ENCODE data around the gene CDH11.
A peak's percentile ranks its signal among the peaks of the same experiment; 100 is the strongest.

Gene CDH11

GRCh38 chr16:65021852-65022595 is 99.8 kb downstream of the CDH11 start:
- DNase-seq: no peak

GRCh38 chr16:65016754-65017153 is 105.1 kb downstream of the CDH11 start:
- no peak for DNase-seq

DNA sequence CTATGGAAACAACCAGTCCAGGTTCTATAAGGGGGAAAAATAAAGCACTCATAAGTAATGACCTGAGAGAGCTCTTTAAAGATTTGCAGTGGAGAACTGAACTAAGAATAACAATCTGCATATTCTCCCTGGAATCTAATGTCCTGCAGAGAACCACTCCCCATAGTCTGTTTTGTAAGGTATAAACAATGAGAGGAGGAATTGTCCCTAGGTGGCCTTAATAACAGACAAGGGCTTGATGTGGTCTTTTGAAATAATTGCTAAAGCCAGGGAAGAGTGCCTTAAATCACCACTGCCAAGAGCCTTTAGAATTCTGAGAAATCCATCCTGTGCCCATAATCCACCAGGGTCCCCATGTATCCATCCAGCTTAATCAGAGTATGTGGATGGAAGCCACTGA is 106.3 kb downstream of the CDH11 start:
- no peak for DNase-seq

- DNase-seq: no peak
Observed at GRCh38 chr16:65012357-65012756, 109.5 kb downstream of the CDH11 start.

GRCh38 chr16:65010125-65010524 is 111.7 kb downstream of the CDH11 start:
- DNase-seq: no peak

- DNase-seq: no peak
Observed at GRCh38 chr16:65005696-65006095, 116.2 kb downstream of the CDH11 start.

GRCh38 chr16:65004570-65004969 is 117.3 kb downstream of the CDH11 start:
- no peak for DNase-seq

GRCh38 chr16:65003621-65004020 is 118.2 kb downstream of the CDH11 start:
- no peak for DNase-seq

DNA sequence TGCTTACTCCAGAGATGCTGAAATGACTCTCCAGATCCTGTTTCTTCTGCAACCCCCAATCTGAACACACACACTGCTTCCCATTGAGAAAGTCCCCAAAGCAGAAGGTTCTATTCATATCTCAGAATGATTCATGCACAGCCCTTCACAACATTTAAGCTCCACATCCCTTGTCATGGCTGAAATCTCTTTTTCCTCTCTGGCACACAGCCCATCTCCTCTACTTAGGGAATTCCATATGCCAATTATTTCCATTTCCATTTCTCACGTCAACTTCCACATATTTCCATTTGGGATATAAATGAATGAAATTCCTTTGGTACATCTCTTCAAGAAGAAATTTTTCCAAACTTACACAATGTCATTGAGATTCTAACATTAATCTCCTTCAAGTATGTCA is 119.6 kb downstream of the CDH11 start:
- no peak for DNase-seq

GRCh38 chr16:65000654-65001053 is 121.2 kb downstream of the CDH11 start:
- no peak for DNase-seq

GRCh38 chr16:64997751-64998150 is 124.1 kb downstream of the CDH11 start:
- no peak for DNase-seq

DNA sequence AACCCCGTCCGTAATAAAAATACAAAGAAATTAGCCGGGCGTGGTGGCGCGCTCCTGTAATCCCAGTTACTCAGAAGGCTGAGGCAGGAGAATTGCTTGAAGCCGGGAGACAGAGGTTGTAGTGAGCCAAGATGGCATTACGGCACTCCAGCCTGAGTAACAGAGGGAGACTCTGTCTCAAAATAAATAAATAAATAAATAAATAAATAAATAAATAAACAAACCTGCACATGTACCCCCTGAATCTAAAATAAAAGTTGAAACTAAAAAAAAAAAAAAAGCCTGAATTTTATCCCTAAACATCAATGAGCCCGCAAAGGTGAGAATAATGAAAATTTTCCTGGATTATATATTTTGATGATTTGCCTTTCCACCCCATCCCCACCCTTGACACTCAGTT is 124.7 kb downstream of the CDH11 start:
- no peak for DNase-seq

DNA sequence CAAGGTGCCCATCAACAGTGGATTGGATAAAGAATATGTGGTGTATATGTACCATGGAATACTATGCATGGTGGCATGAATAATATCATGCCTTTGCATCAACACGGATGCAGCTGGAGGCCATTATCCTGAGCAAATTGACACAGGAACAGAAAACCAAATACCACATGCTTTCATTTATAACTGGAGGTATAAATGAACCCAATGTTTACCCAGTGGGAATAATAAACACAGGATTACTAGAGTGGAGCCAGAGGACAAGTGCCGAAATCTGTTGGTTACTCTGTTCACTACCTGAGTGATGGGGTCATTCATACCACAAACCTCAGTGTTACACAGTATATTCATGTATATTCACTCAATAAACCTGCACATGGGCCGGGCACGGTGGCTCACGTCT is 125.2 kb downstream of the CDH11 start:
- DNase-seq: no peak

GRCh38 chr16:64993464-64993863 is 128.4 kb downstream of the CDH11 start:
- DNase-seq: no peak

GRCh38 chr16:64991001-64991400 is 130.9 kb downstream of the CDH11 start:
- DNase-seq: no peak

- no peak for DNase-seq
Observed at GRCh38 chr16:64990101-64990500, 131.8 kb downstream of the CDH11 start.

DNA sequence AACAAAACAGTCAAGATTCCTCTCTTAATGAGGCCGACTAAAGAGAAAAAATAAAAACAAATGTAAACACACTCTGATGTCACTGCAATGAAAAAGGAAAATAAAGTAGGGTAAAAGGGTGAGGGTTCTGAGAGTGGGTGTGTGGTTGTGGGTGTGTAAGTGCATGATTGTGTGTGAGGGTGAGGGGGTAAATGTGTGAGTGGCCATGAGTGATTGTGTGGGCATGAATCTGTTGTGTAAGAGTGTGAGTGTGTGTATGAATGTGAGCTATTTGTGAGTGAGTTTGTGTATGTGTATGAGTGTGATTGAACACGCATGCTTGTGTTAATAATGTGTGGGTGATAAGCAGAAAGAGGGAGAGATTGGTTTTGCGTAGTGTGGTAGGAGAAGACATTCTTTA is 132.8 kb downstream of the CDH11 start:
- no peak for DNase-seq

GRCh38 chr16:64983963-64984362 is 137.9 kb downstream of the CDH11 start:
- peak; percentile 61 for DNase-seq

GRCh38 chr16:64983231-64983630 is 138.6 kb downstream of the CDH11 start:
- no peak for DNase-seq

- no peak for DNase-seq
Observed at GRCh38 chr16:64982581-64982980, 139.3 kb downstream of the CDH11 start.

DNA sequence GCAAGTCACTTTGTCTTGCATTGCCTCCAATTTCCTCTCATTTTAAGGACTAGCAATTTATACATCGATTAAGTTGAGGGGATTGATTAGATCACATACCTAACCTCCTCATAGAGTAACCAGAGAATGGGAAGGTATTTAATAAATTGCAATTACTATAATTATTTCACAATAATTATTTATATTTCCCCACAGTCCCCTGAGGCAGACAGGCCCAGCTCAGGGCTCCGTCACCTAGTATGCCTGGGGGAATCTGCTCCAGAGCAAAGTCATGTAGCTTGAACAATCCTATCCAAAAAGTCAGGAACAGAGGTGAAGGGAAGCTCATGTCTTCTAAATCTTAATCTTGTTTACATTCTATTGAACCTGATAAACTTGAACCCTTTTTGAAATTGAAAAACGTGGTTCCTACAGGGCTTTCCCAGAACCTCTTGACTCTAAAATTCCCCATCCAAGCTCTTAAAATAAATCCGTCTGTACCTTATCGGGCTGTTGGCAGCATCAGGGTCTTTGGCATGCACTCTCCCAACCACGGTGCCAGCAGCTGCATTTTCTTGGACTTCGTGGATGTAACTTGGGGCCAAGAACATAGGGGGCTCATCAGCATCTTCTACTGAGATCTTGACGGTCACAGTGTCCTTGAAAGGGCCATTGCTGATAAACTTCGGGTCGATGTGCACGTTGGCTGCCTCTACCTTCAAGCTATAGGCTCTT is 140.1 kb downstream of the CDH11 start:
- DNase-seq: no peak

DNA sequence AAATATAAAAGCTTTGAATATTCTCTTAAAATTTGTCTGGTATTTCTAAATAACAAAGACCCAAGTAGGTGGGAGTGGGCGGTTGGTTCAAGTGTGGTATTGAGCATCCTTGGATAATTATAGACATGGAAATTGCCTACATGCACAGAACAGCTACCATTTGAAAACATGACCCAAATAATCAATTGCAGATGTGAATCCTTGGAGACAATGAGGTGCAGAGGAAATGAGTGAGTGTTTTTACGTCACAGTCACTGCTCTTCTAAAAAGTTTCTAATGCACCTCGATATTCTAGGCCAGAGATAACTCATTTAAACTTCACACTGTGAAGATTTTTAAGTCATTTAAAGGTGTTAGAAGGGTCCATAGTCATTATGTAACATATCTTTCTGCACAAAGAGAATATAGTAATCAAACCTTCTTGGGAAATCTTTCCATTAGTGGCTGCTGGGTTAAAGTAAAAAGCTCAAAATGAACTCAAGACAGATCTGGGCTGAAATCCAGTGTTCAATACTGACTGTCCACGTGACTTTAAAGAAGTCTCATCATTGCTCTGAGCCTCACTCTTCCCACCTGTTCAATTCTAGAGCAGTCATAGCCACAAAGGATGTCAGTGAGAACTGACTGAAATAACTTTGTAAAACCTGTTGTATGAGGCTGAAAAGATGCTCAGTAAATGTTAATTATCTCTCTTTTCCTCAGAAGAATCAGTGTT is 144.5 kb downstream of the CDH11 start:
- DNase-seq: no peak

DNA sequence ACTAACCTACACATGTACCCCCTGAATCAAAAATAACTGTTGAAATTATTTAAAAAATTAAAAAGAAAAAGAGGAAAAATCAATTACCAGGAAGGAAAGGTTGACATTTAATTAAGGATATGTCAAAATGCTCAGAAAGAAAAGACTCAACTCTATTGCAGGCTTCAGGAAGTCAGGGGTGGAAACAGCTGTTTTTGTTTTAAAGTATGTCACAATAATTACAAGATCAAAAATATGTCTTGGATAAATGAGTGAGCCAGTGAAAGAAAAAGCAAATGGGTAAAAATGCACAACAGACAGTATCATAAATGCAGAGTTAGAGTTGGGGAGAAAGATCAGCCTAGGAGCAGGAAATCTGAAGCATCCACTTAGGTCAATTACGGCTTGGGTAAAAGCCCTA is 146.0 kb downstream of the CDH11 start:
- DNase-seq: no peak

DNA sequence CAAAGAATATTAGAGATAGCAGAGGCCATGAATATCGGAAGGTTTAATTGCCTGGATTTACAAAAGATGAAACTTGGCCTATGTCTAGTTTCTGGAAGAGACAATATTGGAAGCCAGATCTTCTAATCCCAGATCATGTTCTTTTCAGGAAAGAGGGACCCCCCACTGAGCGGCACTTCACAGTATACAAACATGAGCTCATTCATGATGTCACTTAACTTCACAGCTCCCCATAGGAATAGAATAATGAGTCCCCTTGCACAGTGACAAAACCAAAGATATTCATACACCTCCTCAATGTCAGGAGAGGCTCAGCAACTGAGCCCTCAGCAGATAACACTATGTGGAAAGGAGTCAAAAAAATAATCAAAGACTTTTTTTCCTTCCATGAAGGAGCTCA is 147.5 kb downstream of the CDH11 start:
- no peak for DNase-seq

Measured in femur (tissue), 1 donor.